ENCODE results near the gene FLNB.

The FLNB gene

GRCh38 chr3:58216496-58217195, 208.4 kb downstream of the FLNB start:
- no peak overlapping the region for H3K27ac ChIP-seq (ENCODE audit: low read length)

GRCh38 chr3:58217209-58217811, 209.1 kb downstream of the FLNB start:
- no peak overlapping the region for H3K27ac ChIP-seq (ENCODE audit: low read length)
- H3K9ac ChIP-seq (ENCODE audit: low read length in 2 of 2): no peak overlapping the region
- H3K36me3 ChIP-seq (ENCODE audit: control insufficient read depth in 2 of 2, insufficient read depth in 2 of 2, low read length in 2 of 2): no peaks in the 10 kb centered on the region
- H3K4me1 ChIP-seq (ENCODE audit: control insufficient read depth, insufficient read depth, low read length): no peaks in the 10 kb centered on the region
- no peak overlapping the region for H3K4me3 ChIP-seq (ENCODE audit: low read length in 2 of 2)
- no peaks in the 10 kb centered on the region for H3K27me3 ChIP-seq (ENCODE audit: control insufficient read depth in 1 of 2, insufficient read depth in 2 of 2, low read length in 2 of 2)
- no peaks in the 10 kb centered on the region for H3K9me3 ChIP-seq (ENCODE audit: control insufficient read depth in 2 of 2, low read length in 2 of 2)

More at GRCh38 chr3:58216496-58217195, 208.4 kb downstream of the FLNB start:
- no peaks in the 10 kb centered on the region for H3K36me3 ChIP-seq (ENCODE audit: control insufficient read depth in 2 of 2, insufficient read depth in 2 of 2, low read length in 2 of 2)
- H3K9ac ChIP-seq (ENCODE audit: low read length in 2 of 2): no peak overlapping the region
- H3K27me3 ChIP-seq (ENCODE audit: control insufficient read depth in 1 of 2, insufficient read depth in 2 of 2, low read length in 2 of 2): no peaks in the 10 kb centered on the region
- no peaks in the 10 kb centered on the region for H3K4me1 ChIP-seq (ENCODE audit: control insufficient read depth, insufficient read depth, low read length)
- H3K4me3 ChIP-seq (ENCODE audit: low read length in 2 of 2): no peak overlapping the region
- no peaks in the 10 kb centered on the region for H3K9me3 ChIP-seq (ENCODE audit: control insufficient read depth in 2 of 2, low read length in 2 of 2)

GRCh38 chr3:58218904-58219303, 210.7 kb downstream of the FLNB start:
- Histone ChIP-seq H3K4me1 (ENCODE audit: control insufficient read depth, insufficient read depth, low read length) (no peaks in the 10 kb centered on the region), H3K27me3 (ENCODE audit: control insufficient read depth in 1 of 2, insufficient read depth in 2 of 2, low read length in 2 of 2) (no peaks in the 10 kb centered on the region), H3K4me3 (ENCODE audit: low read length in 2 of 2) (no peak overlapping the region), H3K36me3 (ENCODE audit: control insufficient read depth in 2 of 2, insufficient read depth in 2 of 2, low read length in 2 of 2) (no peaks in the 10 kb centered on the region), H3K9me3 (ENCODE audit: control insufficient read depth in 2 of 2, low read length in 2 of 2) (no peaks in the 10 kb centered on the region), H3K27ac (ENCODE audit: low read length) (no peak overlapping the region), H3K9ac (ENCODE audit: low read length in 2 of 2) (no peak overlapping the region)

All from stomach smooth muscle (tissue), 2 donors.